MM.1S (cell line): ENCODE results near the gene MRO.

Experiments
- EZH2 ChIP-seq: fragments of 300-600 bp; sonication (generic); optimal IDR thresholded peaks from 2 replicates; pipeline ENCODE3; 2017; ENCODE audit warnings: low read depth, mild to moderate bottlenecking, antibody characterized with exemption, low read length, mixed read lengths
- TF ChIP-seq, protein P1 (sequence below): fragments of 300-600 bp; sonication (generic); IDR thresholded peaks from 2 replicates; pipeline ENCODE4 v1.5.1; 2016; ENCODE audit warnings: antibody characterized with exemption, low read length, mixed read lengths

DNA sequence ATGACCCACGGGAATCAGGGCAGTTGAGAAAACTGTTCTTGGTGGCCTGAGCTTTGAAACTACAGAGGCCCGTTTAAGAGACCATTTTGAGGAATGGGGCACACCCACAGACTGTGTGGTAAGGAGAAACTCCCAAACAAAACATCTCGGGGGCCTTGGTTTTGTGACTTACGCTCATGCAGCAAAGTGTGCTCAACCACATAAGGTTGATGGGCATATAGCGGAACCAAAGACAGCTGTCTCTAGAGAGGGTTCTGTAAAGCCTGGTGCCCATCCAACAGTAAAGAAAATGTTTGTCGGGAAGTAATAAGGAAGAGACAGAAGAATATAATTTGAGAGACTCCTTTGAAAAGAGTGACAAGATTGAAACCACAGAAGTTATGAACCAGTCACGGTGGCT is 5.4 kb downstream of the MRO start:
- TF ChIP-seq, protein P1, sequence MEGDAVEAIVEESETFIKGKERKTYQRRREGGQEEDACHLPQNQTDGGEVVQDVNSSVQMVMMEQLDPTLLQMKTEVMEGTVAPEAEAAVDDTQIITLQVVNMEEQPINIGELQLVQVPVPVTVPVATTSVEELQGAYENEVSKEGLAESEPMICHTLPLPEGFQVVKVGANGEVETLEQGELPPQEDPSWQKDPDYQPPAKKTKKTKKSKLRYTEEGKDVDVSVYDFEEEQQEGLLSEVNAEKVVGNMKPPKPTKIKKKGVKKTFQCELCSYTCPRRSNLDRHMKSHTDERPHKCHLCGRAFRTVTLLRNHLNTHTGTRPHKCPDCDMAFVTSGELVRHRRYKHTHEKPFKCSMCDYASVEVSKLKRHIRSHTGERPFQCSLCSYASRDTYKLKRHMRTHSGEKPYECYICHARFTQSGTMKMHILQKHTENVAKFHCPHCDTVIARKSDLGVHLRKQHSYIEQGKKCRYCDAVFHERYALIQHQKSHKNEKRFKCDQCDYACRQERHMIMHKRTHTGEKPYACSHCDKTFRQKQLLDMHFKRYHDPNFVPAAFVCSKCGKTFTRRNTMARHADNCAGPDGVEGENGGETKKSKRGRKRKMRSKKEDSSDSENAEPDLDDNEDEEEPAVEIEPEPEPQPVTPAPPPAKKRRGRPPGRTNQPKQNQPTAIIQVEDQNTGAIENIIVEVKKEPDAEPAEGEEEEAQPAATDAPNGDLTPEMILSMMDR = no peak
- no peak for TF ChIP-seq EZH2
